Parathyroid adenoma (tissue), 2 donors: Measurements from ENCODE around the gene TMEM247.

Experiments used
- H2AFZ ChIP-seq: fragments of 300-600 bp; sonication (generic); one replicate; pipeline ENCODE4 v1.7.0; 2017; ENCODE audit warnings: antibody characterized with exemption, mild to moderate bottlenecking
- H3K27ac ChIP-seq: fragments of 300-600 bp; sonication (generic); one replicate; pipeline ENCODE4 v1.7.0; 2017
- H3K27me3 ChIP-seq: fragments of 300-600 bp; sonication (generic); one replicate; pipeline ENCODE4 v1.7.0; 2017; ENCODE audit warnings: low read length; ENCODE audit not compliant: control insufficient read depth, insufficient read depth
- H3K36me3 ChIP-seq: fragments of 300-600 bp; sonication (generic); one replicate; pipeline ENCODE4 v1.7.0; 2017; ENCODE audit warnings: low read length; ENCODE audit not compliant: control insufficient read depth, insufficient read depth
- H3K4me1 ChIP-seq: fragments of 300-600 bp; sonication (generic); one replicate; pipeline ENCODE4 v1.7.0; 2017; ENCODE audit warnings: control low read depth
- H3K4me2 ChIP-seq: fragments of 300-600 bp; sonication (generic); one replicate; pipeline ENCODE4 v1.7.0; 2017; ENCODE audit warnings: low read length
- H3K4me3 ChIP-seq: fragments of 300-600 bp; sonication (generic); one replicate; pipeline ENCODE4 v1.7.0; 2017; ENCODE audit warnings: low read depth, low read length
- H3K79me2 ChIP-seq: fragments of 300-600 bp; sonication (generic); one replicate; pipeline ENCODE4 v1.7.0; 2017; ENCODE audit warnings: control low read depth
- H3K9ac ChIP-seq: fragments of 300-600 bp; sonication (generic); one replicate; pipeline ENCODE4 v1.7.0; 2017; ENCODE audit warnings: mild to moderate bottlenecking
- H3K9me3 ChIP-seq: fragments of 300-600 bp; sonication (generic); one replicate; pipeline ENCODE4 v1.7.0; 2017; ENCODE audit warnings: low read length; ENCODE audit not compliant: control insufficient read depth
- TF ChIP-seq, protein P1 (sequence below): fragments of 300-600 bp; sonication (generic); IDR thresholded peaks from one replicate; pipeline ENCODE4 v1.7.0; 2017; ENCODE audit warnings: antibody characterized with exemption, mild to moderate bottlenecking
- donor health status: primary hyperparathyroidism.

The TMEM247 gene

DNA sequence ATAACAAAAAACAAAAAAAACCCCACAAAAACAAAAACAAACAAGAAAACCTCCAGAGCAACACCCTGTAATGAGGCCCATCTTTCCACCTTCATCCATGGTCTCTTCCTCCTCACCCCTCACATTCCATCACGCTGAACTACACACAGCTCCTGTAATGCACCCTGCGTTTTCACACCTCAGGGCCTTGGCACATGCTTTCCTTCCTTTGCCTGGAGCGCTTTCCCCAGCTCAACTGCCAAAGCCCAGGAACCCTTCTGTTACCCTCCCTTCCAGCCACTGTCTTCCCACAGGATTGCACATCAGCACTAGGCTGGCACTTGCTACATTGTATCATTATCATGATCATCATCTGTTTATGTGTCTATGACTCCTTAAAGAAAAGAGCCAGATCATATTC is 29.4 kb downstream of the TMEM247 start:
- no peak overlapping the region for H3K27ac ChIP-seq
- H3K27me3 ChIP-seq: no peaks in the 10 kb centered on the region
- H3K4me2 ChIP-seq: no peak overlapping the region
- no peaks in the 10 kb centered on the region for H3K4me1 ChIP-seq
- no peak overlapping the region for H2AFZ ChIP-seq
- no peaks in the 10 kb centered on the region for H3K36me3 ChIP-seq
- TF ChIP-seq, protein P1, sequence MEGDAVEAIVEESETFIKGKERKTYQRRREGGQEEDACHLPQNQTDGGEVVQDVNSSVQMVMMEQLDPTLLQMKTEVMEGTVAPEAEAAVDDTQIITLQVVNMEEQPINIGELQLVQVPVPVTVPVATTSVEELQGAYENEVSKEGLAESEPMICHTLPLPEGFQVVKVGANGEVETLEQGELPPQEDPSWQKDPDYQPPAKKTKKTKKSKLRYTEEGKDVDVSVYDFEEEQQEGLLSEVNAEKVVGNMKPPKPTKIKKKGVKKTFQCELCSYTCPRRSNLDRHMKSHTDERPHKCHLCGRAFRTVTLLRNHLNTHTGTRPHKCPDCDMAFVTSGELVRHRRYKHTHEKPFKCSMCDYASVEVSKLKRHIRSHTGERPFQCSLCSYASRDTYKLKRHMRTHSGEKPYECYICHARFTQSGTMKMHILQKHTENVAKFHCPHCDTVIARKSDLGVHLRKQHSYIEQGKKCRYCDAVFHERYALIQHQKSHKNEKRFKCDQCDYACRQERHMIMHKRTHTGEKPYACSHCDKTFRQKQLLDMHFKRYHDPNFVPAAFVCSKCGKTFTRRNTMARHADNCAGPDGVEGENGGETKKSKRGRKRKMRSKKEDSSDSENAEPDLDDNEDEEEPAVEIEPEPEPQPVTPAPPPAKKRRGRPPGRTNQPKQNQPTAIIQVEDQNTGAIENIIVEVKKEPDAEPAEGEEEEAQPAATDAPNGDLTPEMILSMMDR: no peak
- no peak overlapping the region for H3K4me3 ChIP-seq
- no peaks in the 10 kb centered on the region for H3K9me3 ChIP-seq
- no peak overlapping the region for H3K9ac ChIP-seq
- no peaks in the 10 kb centered on the region for H3K79me2 ChIP-seq

DNA sequence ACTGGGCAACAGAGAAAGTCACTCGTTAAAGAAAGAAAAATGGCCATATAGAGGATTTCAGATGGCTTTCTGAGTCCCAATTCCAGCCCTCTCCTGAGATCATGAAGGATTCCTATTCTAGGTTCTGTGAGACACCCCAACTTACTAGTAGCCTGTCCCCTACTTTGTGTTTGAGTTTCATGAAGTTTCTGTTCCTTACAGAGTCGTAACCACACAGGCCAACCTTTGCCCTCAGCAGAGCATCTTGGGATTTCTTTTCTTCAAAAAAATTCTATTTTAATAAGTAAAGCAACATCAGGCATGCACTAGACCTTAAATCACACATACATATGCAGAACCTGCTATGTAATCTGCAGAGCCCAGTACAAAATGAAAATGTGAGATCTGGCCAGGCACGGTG is 30.4 kb downstream of the TMEM247 start:
- H3K4me2 ChIP-seq: no peak overlapping the region
- no peaks in the 10 kb centered on the region for H3K27me3 ChIP-seq
- H3K9ac ChIP-seq: no peak overlapping the region
- H3K79me2 ChIP-seq: no peaks in the 10 kb centered on the region
- no peaks in the 10 kb centered on the region for H3K36me3 ChIP-seq
- H3K4me3 ChIP-seq: no peak overlapping the region
- no peak overlapping the region for H2AFZ ChIP-seq
- H3K4me1 ChIP-seq: no peaks in the 10 kb centered on the region
- TF ChIP-seq, protein P1: no peak
- H3K27ac ChIP-seq: no peak overlapping the region
- no peaks in the 10 kb centered on the region for H3K9me3 ChIP-seq

DNA sequence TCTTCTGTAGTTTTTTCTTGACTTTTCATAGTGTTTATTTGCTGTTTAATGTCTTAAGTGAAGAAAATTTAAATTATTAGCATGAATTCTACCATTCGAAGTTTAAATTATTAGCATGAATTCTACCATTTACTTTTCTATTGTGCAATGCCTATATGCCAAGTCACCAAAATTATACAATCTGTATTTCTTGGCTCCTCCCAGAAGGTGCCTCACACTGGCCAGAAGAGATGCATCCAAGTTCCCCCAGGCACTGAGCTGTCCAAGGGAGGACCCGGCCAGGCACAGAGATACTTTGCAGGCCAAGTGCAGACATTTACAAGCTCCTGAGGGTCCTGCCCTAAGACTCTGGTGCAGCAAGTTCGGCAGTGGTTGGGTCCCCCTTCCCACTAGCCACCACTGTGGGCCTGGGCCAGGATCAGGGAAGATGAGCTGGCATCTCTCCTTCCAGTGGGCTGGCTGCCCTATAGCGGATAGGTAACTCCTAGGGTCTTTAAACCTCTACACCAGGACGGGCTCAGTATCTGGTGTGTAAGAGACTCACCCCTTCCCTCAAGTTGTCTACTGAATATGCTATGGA is 31.3 kb downstream of the TMEM247 start:
- Histone ChIP-seq H3K79me2 (no peaks in the 10 kb centered on the region), H2AFZ (no peak overlapping the region), H3K9ac (no peak overlapping the region), H3K36me3 (no peaks in the 10 kb centered on the region), H3K4me3 (no peak overlapping the region), H3K4me1 (no peaks in the 10 kb centered on the region), H3K4me2 (no peak overlapping the region), H3K9me3 (no peaks in the 10 kb centered on the region), H3K27me3 (no peaks in the 10 kb centered on the region), H3K27ac (no peak overlapping the region)
- TF ChIP-seq, protein P1: no peak

DNA sequence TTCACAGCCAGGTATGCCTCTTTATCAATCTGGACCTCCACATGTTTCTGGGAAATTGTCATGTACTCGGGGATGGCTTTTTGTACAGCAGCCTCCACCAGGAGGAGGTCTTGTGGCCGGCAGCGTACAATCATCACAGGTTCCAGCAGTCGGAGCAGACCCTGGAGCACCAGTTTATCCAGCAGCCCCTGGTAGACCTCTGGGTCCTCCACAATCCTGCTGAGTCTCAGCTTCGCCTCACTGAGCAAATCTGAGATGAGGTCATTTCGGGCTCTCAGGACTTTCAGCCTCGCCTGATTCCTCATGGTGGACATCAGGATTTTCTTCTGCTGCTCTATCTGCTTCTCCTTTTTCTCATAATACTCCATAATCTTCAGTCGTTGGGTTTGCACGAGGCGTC is 32.8 kb downstream of the TMEM247 start:
- H3K9ac ChIP-seq: no peak overlapping the region
- H3K4me1 ChIP-seq: no peaks in the 10 kb centered on the region
- H3K27me3 ChIP-seq: no peaks in the 10 kb centered on the region
- no peaks in the 10 kb centered on the region for H3K36me3 ChIP-seq
- no peak overlapping the region for H3K27ac ChIP-seq
- TF ChIP-seq, protein P1: no peak
- H2AFZ ChIP-seq: no peak overlapping the region
- no peak overlapping the region for H3K4me2 ChIP-seq
- no peaks in the 10 kb centered on the region for H3K9me3 ChIP-seq
- no peak overlapping the region for H3K4me3 ChIP-seq
- H3K79me2 ChIP-seq: no peaks in the 10 kb centered on the region

DNA sequence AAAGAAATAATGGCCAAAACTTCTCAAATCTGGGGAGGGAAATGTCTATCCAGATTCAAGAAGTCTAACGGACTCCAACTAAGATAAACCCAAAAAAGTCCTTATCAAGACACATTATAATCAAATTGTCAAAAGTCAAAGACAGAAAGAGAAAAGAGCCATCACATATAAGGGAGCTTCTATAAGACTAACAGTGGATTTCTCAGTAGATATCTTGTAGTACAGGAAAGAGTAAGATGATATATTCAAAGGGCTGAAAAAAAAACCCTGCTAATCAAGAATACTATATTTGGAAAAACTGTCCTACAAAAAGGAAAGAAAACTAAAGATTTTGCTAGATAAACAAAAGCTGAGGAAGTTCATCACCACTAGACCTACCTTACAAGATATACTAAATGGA is 35.4 kb downstream of the TMEM247 start:
- TF ChIP-seq, protein P1: no peak

More for the DNA sequence above, 35.4 kb downstream of the TMEM247 start:
- Histone ChIP-seq H3K4me3 (no peak overlapping the region), H3K4me2 (no peak overlapping the region), H3K36me3 (no peaks in the 10 kb centered on the region), H3K9ac (no peak overlapping the region), H3K27ac (no peak overlapping the region), H3K79me2 (no peaks in the 10 kb centered on the region), H2AFZ (no peak overlapping the region), H3K4me1 (no peaks in the 10 kb centered on the region), H3K27me3 (no peaks in the 10 kb centered on the region), H3K9me3 (no peaks in the 10 kb centered on the region)
